ENCODE data around the gene PHKB.
"Not testable (repeated sequence)": the region's sequence is repeated elsewhere in the genome, so short reads cannot be mapped to it uniquely, and the experiment has no call there.

The PHKB gene

GRCh38 chr16:47511882-47512281 is 50.8 kb downstream of the PHKB start:
- DNase-seq: no peak

GRCh38 chr16:47519037-47519436 is 57.9 kb downstream of the PHKB start:
- no peak for DNase-seq

- DNase-seq: no peak
Observed at GRCh38 chr16:47519546-47519945, 58.4 kb downstream of the PHKB start.

- DNase-seq: no peak
Observed at GRCh38 chr16:47519996-47520679, 59.0 kb downstream of the PHKB start.

- DNase-seq: no peak
Observed at GRCh38 chr16:47523342-47524006, 62.3 kb downstream of the PHKB start.

- DNase-seq: no peak
Observed at GRCh38 chr16:47524007-47524405, 62.9 kb downstream of the PHKB start.

- DNase-seq: no peak
Observed at GRCh38 chr16:47528431-47528830, 67.3 kb downstream of the PHKB start.

GRCh38 chr16:47533744-47534292 is 72.7 kb downstream of the PHKB start:
- no peak for DNase-seq

- no peak for DNase-seq
Observed at GRCh38 chr16:47538472-47538871, 77.3 kb downstream of the PHKB start.

GRCh38 chr16:47539707-47540670 is 78.9 kb downstream of the PHKB start:
- DNase-seq: not testable (repeated sequence)

GRCh38 chr16:47541135-47541534 is 80.0 kb downstream of the PHKB start:
- DNase-seq: not testable (repeated sequence)

GRCh38 chr16:47544255-47544654 is 83.1 kb downstream of the PHKB start:
- peak; percentile 78 for DNase-seq

- not testable (repeated sequence) for DNase-seq
Observed at GRCh38 chr16:47551185-47551584, 90.1 kb downstream of the PHKB start.

GRCh38 chr16:47551767-47552166 is 90.6 kb downstream of the PHKB start:
- not testable (repeated sequence) for DNase-seq

- DNase-seq: no peak
Observed at GRCh38 chr16:47553853-47554564, 92.9 kb downstream of the PHKB start.

GRCh38 chr16:47554587-47554986 is 93.5 kb downstream of the PHKB start:
- not testable (repeated sequence) for DNase-seq

GRCh38 chr16:47561286-47561685 is 100.2 kb downstream of the PHKB start:
- DNase-seq: no peak

- no peak for DNase-seq
Observed at GRCh38 chr16:47562366-47562765, 101.2 kb downstream of the PHKB start.

- DNase-seq: peak; percentile 59
Observed at GRCh38 chr16:47565454-47565853, 104.3 kb downstream of the PHKB start.

GRCh38 chr16:47567321-47567720 is 106.2 kb downstream of the PHKB start:
- no peak for DNase-seq

GRCh38 chr16:47568351-47568750 is 107.2 kb downstream of the PHKB start:
- no peak for DNase-seq

- DNase-seq: no peak
Observed at GRCh38 chr16:47571049-47571448, 109.9 kb downstream of the PHKB start.

All from activated CD4-positive, alpha-beta T cell treated with anti-CD3 and anti-CD28 coated beads, Interleukin-10, Interleukin-2, amounts not matched to agents 100 ng/mL and 50 ng/mL, durations not matched to agents 16 hours and 8 hours (primary cell).